Limb (tissue), 2 donors: ENCODE data around the gene RRP9.
"Not testable (repeated sequence)": the region's sequence is repeated elsewhere in the genome, so short reads cannot be mapped to it uniquely, and the experiment has no call there.

Source experiments
- DNase-seq, 2 donors: peaks; one replicate each; pipeline ENCODE4 v3.0.0-alpha.2; 2016; ENCODE audit errors: extremely low spot score in 2 of 2

RRP9 gene

DNA sequence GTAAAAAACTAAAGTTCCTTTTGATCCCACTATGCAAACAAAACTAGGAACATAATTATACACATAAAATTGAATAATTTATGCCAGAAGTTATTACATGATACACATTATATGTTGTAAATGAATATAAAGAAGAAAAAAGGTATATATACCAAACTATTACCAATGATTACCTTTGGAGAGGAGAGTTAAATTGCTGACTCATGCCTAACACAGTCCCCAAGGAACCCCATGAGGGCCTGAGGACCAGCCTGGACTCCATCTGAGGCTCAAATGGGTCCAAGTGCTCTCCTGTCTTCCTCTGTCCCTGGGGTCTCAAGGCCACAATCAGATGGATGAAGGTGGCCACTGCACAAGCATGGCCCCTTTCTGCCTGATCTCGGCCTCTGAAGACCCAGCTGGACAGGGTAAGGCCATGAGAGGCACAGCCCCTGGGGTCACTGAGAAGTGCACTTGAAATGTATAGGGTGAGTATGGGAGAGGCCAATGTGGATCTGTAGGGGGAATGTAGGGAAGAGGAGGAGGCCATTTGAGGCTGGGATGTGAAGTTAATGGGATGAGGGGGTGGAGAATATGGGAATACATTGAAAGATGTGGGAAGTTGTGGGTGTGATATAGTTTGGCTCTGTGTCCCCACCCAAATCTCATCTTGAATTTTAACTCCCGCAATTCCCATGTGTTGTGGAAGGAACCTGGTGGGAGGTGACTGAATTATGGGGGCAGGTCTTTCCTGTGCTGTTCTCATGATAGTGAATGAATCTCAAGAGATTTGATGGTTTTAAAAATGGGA is 37.5 kb downstream of the RRP9 start:
- no peak for DNase-seq

DNA sequence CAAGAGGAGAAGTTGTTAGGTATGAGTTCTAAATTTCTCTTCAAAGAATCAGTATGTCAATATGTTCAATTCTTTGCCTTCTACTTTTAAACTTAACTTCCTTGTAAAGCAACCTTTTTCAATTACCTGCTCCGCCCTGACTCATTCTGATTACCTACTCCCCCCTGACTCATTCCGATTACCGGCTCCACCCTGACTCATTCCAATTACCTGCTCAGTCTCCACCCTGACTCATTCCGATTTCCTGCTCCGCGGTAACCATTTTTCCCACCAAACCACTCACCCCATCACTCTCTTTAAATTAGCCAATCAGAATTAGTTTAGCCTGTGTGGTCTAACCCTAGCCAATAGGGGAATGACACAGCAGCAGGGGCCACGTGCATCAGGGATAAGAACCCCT is 39.3 kb downstream of the RRP9 start:
- DNase-seq: not testable (repeated sequence)

DNA sequence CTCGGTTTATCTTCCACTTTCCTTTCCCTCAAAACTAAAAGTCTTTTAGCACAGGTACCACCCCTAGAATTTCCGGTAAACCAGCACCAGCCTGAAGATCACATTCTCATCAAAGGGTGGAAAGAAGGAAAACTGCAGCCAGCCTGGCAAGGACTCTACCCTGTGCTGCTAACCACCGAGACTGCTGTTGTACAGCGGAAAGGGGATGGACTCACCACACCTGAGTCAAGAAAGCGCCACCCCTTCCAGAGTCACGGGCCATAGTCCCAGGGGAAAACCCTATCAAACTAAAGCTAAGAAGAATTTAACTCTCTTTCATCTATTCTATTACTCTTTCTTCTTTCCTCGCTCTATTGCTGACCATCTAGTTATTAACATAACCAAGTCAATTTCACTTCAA is 41.7 kb downstream of the RRP9 start:
- DNase-seq: not testable (repeated sequence)

DNA sequence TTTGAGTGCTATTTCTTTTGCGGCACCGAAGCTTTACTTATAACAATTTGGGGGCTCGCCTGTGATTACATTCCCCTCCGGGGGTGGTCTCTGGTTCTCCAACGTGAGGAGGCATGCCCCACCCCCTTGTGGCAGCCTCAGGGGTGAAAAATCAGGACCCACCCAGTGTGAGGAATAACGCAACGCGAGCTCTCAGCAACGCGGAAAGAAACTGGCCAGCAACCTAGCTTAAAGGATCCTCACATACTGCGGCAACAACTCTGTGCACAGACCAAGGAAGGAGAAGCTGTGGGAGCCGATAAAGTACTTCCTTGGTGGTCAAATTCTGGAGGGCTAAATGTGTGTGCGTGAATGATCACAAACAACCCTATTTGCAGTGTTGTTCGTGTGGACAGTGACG is 44.3 kb downstream of the RRP9 start:
- DNase-seq: no peak

DNA sequence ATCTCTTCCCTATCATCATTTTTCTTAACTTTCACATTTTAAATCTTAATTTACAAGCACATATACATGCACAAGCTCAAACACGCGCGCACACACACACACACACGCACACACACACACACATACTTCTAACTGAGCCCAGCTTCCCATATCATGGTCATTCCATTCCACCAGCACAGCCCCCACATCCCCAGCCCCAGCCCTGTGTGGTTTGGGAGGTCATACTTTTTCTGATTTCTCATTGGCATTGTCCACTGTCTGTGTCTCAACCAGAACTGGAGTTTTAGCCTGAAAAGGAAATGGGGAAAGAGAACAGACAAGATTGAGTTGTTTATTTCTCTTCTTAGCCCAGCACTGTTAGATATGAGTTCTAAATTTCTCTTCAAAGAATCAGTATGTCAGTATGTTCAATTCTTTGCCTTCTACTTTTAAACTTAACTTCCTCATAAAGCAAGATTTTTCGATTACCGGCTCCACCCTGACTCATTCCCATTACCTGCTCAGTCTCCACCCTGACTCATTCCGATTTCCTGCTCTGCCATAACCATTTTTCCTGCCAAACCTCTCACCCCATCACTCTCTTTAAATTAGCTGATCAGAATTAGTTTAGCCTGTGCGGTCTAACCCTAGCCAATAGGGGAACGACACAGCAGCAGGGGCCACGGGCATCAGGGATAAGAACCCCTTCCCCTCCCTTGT is 44.9 kb downstream of the RRP9 start:
- no peak for DNase-seq

DNA sequence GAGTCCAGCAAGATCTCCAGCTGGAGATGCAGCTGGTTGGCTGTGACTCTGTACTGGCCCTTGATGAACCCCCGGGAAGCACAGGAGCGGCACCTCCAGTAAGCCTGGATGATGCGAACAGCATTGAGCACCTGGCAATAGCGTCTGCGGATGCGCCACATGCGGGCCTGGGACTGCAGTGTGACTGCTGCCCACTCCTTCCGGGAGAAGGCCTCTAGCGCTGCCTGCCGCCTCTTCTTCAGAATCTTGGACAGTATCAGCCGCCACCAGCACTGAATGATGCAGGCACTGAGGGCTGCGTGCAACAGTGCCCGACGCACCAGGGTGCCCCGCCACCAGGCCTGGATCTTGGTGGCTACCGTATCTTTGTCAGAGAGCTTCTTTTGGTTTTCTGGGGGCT is 46.8 kb downstream of the RRP9 start:
- no peak for DNase-seq

DNA sequence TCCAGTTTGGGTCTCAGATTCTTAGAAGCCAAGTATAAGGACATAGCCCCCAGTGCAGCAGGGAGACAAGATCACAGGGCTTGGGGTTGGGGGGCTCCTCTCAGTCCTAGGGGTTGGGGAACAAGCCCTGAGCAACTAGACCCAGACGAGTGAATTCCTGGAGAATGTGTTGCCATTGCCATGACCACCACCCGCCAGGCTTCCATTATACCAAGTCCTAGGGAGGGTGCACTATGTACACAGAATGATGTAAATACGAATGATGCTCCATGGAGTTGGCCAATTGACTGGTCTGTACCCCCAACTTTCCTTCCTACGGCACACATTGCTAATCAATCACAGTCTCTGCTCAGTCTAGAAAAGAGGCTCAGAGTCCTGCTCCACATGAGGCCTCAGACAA is 47.3 kb downstream of the RRP9 start:
- no peak for DNase-seq

DNA sequence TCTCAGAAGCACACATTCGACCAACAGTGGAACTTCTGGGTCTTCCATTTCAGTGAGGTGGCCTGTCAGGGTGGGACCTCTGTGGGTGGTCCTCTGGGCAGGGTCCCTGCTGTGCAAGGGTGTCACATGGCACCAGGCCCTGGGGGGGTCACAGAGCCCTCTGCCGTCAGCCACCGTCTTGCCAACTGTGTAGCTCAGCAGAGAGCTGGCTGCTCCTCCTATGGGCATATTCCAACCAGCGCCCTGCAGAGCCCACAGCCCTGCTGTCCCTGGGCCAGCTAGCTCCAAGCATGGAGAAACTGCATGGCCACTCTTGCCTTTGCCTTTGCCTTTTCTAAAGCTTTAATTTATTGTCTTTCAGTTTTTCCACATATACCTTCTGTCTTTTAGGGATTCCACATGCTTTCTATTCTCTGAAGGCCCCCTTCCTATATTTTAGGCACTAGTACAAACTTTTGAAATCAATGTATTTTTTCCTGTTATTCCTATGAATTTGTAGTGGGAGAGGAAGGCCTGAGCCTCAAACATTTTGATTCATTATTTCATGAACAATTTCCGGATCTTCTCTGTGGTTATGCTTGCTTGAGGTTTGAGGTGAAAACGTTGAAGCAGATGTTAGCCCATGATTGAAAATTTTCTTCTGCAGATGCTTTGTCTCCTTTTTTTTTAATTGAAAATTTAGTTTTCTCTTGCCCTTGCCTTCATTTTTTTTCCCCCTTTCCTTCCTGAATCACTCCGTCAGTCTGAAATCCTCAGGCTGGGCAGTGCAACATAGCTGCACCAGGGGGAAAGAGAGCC is 50.3 kb downstream of the RRP9 start:
- no peak for DNase-seq

DNA sequence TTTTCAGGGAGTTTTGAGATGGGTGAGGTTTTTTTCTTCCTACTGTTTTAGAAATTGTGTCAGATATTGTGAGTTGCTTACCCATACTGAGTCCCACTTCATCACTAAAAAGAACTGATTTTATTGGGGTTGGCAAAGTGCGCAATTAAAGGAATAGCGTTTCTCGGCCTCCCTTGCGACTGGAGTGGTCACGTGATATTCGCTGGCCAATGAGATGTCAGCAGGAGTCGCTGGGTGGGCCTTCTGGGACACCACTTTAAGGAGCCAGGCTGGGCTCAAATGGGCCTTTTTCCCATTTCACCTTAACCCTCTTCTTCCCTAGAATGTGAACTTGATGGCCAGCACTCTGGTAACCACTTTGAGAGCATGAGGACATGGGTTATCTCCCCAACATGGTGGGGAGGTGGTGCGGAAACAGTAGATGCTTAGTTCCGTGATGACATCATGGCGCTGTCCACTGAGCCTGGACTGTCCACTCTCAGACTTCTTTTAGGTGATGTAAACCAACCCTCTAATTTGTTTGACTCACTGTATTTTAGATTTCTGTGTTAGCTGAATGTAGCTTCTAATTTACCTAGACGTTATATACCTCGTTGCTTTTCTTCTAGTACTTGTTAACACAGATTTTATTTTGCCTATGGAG is 53.1 kb downstream of the RRP9 start:
- DNase-seq: no peak

DNA sequence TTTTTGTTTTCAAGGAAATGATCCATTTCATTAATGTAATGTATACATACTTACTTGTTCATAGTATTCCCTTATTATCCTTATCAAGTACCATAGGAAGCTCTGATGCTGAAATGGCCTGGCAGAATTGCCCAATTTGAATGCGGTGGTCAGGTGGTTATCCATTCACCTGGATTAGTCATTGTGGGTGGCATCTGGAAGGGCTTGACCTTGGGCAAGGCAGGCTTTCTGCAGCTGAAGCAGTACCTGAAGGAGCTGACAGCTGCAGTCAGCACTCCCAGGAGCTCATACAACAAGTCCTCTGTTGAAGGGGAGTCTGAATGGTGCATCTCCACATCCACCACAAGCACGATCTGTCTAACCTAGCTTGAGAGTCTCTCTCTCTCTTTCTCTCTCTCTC is 54.1 kb downstream of the RRP9 start:
- no peak for DNase-seq

DNA sequence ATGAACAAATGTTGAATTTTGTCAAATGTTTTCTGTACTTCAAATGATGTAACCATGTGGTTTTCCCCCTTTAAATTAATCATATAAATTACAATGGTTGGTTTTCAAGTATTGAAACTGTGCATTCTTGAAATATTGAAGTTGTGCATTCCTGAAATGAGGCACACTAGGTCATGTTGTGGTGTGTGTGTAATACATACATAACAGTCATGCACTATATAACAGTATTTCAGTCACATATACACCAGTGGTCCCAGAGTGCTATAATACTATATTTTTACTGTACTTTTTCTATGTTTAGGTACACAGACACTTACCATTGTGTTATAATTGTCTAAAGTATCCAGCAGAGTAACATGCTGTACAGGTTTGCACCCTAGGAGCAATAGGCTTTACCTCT is 55.3 kb downstream of the RRP9 start:
- no peak for DNase-seq
